GM15510 (cell line): Measurements from ENCODE around the gene IGFBPL1.

Experiments used
- POLR2A ChIP-seq: IDR thresholded peaks from 3 replicates; pipeline ENCODE4 v1.6.1; 2011; ENCODE audit warnings: borderline replicate concordance; ENCODE audit not compliant: insufficient read length; ENCODE audit errors: extremely low read depth

Gene IGFBPL1

DNA sequence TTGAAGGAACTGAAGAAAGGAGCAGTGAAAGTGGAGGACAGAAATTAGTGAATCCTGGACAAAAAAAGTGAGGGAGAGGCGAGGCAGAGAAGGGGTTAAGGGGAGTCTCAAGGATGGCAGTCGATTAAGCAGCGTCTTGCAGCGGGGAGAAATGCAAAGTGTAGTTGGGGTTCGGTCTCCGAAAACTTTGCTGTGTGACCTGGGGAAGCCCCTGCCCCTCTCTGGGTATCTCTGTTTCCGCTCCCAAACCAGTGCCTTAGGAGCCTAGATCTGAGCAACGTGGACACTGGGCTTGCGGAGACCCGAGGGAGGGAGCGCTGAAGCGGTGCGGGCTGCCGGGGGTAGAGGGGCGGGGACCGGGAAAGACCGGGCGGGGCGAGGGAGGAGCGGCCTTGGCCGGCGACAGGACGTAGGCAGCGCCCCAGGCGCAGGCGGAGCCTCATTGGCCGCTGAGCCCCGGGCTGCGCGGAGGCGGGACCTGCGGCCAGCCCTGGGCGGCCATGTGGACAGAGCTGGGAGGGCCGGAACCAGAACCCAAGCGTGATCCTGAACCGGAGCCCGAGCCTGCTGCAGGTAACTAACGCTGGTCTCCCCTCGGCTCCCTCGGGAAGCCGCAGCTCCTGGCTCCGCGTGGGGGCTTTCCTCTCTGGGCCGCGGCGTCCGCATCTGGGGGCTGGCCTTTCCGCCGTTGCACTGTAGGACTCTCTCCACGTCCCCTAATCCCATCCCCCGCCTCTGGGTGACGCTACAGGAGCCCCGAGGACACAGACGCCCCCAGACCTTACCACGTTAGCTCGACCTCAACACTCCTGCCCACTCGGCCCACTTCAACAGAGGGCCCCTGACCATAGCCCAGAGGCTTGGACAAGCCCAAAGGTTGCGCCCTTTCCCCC lies 31.8 kb downstream of the IGFBPL1 start, which contains the start of gene ALDH1B1:
TSS of gene ALDH1B1 (plus strand) at position 468 of the 893 bp plus-strand sequence. CDS start 3,047 bp downstream, outside the sequence.
- peak; percentile 63 for TF ChIP-seq POLR2A

DNA sequence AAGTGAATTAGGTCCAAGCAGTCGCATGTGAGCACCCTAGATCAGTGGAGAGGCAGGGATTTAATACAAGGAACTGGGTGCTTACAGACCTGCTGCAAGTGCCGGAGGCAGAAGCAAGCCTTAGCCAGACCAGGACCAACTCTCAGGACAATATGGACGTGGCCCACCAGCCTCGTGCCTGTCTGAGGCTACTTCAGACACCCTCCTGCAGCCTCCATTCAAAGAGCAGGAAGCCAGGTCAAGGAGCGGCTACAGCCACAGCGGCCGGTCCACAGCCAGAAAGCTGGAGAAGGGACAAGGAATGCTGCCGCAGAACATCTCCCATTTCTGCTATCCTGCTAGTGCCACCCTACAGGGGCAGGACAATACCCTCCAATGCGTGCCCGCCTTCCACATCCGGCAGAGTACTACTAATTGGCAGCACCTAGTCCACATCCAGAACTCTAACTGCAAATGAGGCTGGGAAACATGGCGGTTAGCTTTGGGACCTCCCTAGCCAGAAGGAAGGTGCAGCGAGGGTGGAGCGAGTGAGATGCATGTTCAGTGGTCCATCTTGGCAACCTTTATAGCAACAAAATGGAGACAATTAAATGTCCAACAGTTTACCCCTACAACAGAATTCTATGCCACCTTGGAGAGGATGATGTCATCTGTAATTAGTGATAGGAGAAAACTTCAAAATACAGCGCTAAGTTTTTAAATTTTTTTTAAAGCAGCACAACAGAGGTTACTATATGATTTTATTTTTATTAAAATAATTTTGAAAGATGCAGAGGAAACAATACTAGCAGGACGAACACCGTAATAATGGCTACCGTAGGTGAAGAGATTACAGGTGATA lies 32.8 kb downstream of the IGFBPL1 start:
- TF ChIP-seq POLR2A: no peak

GRCh38 chr9:38390851-38391250 lies 33.4 kb downstream of the IGFBPL1 start:
- TF ChIP-seq POLR2A: no peak

- no peak for TF ChIP-seq POLR2A
These were observed 33.8 kb downstream of the IGFBPL1 start for GRCh38 chr9:38390442-38390841.

DNA sequence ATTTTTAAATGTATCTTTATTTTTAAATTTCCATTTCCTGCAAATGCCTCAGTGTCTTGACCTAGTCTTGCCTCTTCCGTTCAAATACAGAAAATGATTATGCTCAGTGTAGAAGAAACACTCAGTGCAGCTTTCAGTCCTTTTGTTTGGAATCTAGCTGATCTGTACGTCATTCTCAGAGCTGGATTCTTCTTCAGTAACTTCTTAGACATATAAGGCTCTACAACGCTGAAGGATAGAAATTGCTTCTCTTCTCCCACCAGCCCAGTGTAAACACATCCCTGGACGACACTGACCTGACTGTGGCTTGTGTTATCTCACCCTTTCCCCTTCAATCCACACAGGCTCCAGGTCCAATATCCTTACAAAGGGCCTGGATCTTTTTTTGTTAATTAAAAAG lies 34.9 kb downstream of the IGFBPL1 start:
- TF ChIP-seq POLR2A: no peak

- no peak for TF ChIP-seq POLR2A
These were observed 35.7 kb downstream of the IGFBPL1 start for GRCh38 chr9:38388283-38389223.

GRCh38 chr9:38387751-38388150 lies 36.5 kb downstream of the IGFBPL1 start:
- TF ChIP-seq POLR2A: no peak

DNA sequence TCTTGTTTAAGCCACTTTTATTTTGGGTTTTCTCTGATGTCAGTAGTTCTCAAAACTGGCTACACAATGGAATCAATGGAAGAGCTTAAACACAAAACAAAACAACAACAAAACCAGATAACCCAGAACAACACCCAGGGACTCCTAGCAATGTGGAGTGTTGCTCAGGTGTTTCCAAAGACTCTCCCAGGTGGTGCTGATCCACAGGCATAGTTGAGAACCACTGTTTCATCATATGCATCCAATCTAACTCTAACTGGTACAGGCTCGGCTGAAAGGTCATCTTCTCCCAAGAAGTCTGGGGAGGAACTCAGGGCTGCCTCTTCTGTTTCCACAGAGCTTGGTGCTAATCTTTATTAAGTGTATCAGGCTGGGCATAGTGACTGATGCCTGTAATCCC lies 37.2 kb downstream of the IGFBPL1 start:
- no peak for TF ChIP-seq POLR2A

GRCh38 chr9:38386319-38386895 lies 37.8 kb downstream of the IGFBPL1 start:
- no peak for TF ChIP-seq POLR2A

DNA sequence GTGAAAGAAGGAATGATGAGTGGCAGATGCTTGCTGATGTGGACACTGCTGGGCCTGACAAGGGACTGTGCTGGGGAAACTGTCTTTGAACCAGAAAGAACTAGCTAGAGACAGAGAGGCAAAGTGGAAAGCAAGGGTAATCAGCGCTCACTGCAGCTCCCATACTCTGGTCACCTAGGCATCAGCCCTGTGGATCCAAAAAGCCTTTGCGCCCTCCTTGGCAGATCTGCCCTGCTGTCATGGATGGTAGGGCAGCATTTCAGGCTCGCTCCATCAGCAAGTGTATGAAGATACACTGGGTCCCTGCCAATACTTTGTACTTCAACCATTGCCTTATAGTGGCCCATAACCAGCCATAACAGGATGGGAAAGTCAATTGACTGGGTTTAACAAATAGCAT lies 38.4 kb downstream of the IGFBPL1 start:
- TF ChIP-seq POLR2A: no peak

- no peak for TF ChIP-seq POLR2A
These were observed 39.0 kb downstream of the IGFBPL1 start for GRCh38 chr9:38384990-38385848.

GRCh38 chr9:38382141-38382540 lies 42.1 kb downstream of the IGFBPL1 start:
- TF ChIP-seq POLR2A: no peak
